Stimulated activated CD4-positive, alpha-beta T cell treated with anti-CD3 and anti-CD28 coated beads, Interleukin-4, amount 100 ng/mL, for 1 hour (primary cell): ENCODE measurements around the gene PRR29.
"Not testable (repeated sequence)": the region's sequence is repeated elsewhere in the genome, so short reads cannot be mapped to it uniquely, and the experiment has no call there.

Experiments
- DNase-seq: peaks from one replicate; pipeline ENCODE4 v3.0.0-alpha.2; 2020

PRR29 gene

GRCh38 chr17:63998721-63999679 is 849 bp downstream of the PRR29 start:
- no peak for DNase-seq

- DNase-seq: no peak
These were observed 1.8 kb downstream of the PRR29 start for GRCh38 chr17:63999680-64000531.

- DNase-seq: no peak
These were observed 3.0 kb downstream of the PRR29 start for GRCh38 chr17:64001091-64001579.

GRCh38 chr17:64001763-64002529 is 3.8 kb downstream of the PRR29 start:
- no peak for DNase-seq

- DNase-seq: no peak
These were observed 4.7 kb downstream of the PRR29 start for GRCh38 chr17:64002658-64003525.

GRCh38 chr17:64003526-64004121 is 5.5 kb downstream of the PRR29 start:
- no peak for DNase-seq

GRCh38 chr17:64004218-64004770 is 6.1 kb downstream of the PRR29 start:
- DNase-seq: no peak

GRCh38 chr17:64004903-64005733 is 7.0 kb downstream of the PRR29 start:
- no peak for DNase-seq

GRCh38 chr17:64005734-64006167 is 7.6 kb downstream of the PRR29 start:
- no peak for DNase-seq

GRCh38 chr17:64006361-64007088 is 8.4 kb downstream of the PRR29 start:
- DNase-seq: no peak

GRCh38 chr17:64007089-64007837 is 9.1 kb downstream of the PRR29 start:
- not testable (repeated sequence) for DNase-seq

- DNase-seq: no peak
These were observed 9.7 kb downstream of the PRR29 start for GRCh38 chr17:64007838-64008282.

- no peak for DNase-seq
These were observed 10.2 kb downstream of the PRR29 start for GRCh38 chr17:64008346-64008745.

- no peak for DNase-seq
These were observed 10.7 kb downstream of the PRR29 start for GRCh38 chr17:64008830-64009229.

- no peak for DNase-seq
These were observed 11.6 kb downstream of the PRR29 start for GRCh38 chr17:64009571-64010402.

- DNase-seq: no peak
These were observed 17.3 kb downstream of the PRR29 start for GRCh38 chr17:64015447-64015846.

GRCh38 chr17:64016231-64016784 is 18.2 kb downstream of the PRR29 start:
- no peak for DNase-seq
